Gastrocnemius medialis (tissue), 4 donors: ENCODE data around the gene MT1B.
A peak's percentile ranks its signal among the peaks of the same experiment; 100 is the strongest.

Experiments used
- CTCF ChIP-seq, 5 experiments: fragments of 450-650 bp in 3 of 5; fragments of 200-600 bp in 2 of 5; sonication (generic) in 2 of 5; IDR thresholded peaks in 4 of 5; conservative IDR thresholded peaks in 1 of 5; 1 replicate in 4 of 5; 2 replicates in 1 of 5; pipeline ENCODE4 v1.5.1; 2016 to 2019; ENCODE audit warnings: antibody characterized with exemption in 5 of 5, mild to moderate bottlenecking in 3 of 5, moderate library complexity in 3 of 5
- POLR2A ChIP-seq, 2 donors: fragments of 450-650 bp; IDR thresholded peaks; one replicate each; pipeline ENCODE4 v1.6.1; 2017; ENCODE audit warnings: antibody characterized with exemption in 2 of 2, mild to moderate bottlenecking in 2 of 2, moderate library complexity in 2 of 2

GRCh38 chr16:56608043-56608875, 43.4 kb upstream of the MT1B start, which contains the start of gene MT2A:
- TF ChIP-seq CTCF (IDR thresholded peaks at IDR 0.05 in 4 of 5, conservative IDR thresholded peaks at IDR 0.05 in 1 of 5): peak in 1 of 5 experiments; percentile 11
- peak in 1 of 2 donors; percentile 99 for TF ChIP-seq POLR2A (IDR thresholded peaks at IDR 0.05)
